GM19452 (cell line): ENCODE data around the gene SEMA4A.
"Not testable (repeated sequence)": the region's sequence is repeated elsewhere in the genome, so short reads cannot be mapped to it uniquely, and the experiment has no call there.

ENCODE experiments used
- ATAC-seq: cut with Tn5 transposase; IDR thresholded peaks from one replicate; pipeline ENCODE4 v1.9.1; 2021; ENCODE audit not compliant: unreplicated experiment

The SEMA4A gene

GRCh38 chr1:156153362-156153761 is at the start of gene SEMA4A:
SEMA4A (plus strand) TSS chr1:156153585; CDS start chr1:156154579, 994 bp downstream.
- no peak for ATAC-seq

DNA sequence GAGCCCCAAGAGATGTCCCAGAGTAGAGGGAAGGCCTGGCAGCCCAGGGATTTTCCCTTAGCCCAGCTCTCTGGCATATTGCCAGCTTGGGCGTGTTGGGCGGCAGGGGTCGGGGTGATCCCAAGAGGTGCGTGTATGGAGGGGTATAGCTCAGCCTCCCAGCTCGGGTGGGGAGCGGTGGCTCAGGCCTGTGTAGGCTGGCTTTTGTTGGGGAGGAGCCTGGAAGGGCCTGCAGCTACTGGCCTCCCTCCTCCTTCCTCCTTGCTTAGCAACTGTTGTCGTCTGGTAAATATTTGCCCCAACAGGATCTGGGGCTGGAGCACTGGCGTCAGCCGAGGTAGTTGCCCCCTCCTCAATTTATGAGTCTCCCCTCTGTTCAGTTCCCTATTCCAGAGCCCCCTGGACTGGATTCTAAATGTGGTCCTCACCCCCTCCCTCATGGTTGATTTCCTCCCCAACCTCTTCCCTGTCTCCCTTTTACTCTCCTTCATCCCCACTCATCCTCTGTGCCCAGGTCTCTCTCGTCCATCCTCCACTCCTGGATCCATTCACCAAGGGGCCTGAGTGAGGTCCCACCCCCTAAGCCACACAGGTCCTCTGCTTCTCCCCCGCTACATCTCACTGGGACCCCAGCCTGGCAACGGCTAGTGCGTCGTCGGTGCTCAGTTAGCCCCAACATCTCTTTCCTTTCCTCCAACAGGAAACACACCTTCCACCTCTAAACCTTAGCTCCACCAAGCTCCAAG is 49.1 kb upstream of the SEMA4A start:
- no peak for ATAC-seq

DNA sequence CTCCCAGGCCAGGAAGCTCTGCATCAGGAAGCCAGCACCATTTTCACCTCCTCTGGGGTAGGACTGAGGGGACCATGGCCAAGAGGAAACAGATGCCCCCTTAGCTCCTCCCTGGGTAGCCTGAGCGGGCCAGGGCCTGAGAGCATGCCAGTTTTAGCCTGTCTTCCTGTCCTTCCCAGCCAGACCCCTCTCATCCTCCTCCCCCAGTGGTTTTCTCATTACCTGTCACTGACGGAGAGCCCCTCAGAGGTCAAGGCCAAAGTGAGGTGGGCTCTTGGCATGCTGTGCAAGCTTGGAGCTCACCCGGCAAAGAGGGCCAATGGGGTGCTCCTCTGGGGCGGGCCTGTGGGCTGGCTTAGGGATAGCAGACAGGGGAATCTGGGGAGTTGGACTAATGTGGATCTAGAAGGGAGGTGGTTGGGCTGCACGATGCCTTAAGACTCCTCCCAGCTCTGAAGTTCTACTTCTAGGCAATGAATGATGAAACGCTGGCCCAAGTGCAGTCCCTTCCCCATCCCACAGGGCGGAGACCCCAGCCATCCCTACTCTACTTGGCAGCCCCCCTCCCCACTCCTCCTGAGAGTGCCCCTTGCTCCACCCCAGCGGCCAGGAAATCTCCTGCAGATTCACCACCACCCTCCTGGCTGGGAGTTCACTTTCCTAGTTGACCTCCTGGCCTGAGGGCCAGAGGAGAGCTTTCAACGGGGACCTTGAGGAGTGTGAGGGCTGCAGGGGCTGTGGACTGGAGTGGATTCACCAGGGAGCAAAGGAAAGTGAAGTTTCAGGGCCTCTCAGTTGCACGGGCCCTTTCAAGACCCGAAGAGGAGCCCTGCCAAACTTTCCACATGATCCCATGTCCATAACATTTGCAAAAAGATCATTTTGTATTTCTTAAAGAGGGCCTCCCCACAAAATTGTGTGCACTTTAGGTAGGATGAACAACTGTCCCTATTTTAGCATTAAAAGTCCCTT is 48.2 kb upstream of the SEMA4A start:
- no peak for ATAC-seq

DNA sequence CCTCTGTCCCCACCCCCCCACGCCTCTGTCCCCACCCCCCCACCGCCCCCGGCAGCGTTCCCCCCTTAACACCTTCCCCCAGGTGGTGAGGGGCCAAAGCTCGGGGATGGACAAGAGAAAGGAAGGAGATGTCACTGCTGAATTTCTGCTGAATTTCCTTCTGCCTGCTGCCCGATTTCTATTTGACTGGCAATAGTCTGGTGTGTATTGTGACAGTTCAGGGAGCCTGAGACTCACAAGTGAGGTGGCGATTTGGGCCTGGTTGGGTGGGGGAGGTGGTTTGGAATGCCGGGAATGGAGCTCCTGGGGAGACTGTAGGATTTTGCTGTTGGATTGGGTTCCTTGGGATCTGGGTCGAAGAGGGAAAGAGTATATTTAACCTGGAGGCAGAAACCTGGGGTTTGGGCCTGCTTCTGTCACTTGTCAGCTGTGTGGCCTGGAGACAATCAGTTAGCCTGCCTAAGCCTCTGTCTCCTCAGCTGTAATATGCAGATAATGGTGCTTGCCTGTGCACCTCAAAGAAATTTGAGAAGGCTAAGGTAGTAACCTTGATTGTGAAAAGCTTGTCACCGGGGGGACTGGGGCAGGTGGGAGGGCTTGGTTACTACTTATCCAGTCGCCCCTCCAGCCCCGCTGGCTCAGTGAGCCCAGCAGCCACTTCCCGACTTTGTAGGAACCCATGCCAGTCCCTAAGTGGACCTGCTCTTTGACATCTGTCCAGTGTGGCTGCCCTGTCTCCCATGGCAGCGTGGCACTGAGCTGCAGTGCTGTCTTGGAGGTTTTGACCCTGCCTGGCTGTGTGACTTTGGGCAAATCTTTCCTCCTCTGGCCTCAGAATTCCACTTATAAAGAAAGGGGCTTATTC is 46.5 kb upstream of the SEMA4A start:
- no peak for ATAC-seq

GRCh38 chr1:156108057-156108456 is 45.3 kb upstream of the SEMA4A start:
- ATAC-seq = no peak

GRCh38 chr1:156108664-156109241 is 44.6 kb upstream of the SEMA4A start:
- ATAC-seq = no peak

DNA sequence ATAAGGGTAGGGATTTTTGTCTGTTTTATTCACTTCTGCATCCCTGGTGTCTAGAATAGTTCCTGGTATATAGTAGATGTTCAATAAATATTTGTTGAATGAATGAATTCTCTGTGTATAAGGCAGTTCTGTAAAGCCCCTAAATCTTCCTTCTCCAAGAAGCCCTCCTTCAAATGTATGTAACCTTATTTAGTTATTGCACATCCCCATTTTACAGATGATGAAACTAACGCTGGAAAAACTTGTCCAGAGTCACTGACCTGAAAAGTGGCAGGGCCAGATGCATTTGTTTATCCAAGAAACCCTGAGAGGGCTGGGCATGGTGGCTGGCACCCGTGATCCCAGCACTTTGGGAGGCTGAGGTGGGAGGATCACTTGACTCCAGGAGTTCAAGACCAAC is 43.1 kb upstream of the SEMA4A start:
- no peak for ATAC-seq

DNA sequence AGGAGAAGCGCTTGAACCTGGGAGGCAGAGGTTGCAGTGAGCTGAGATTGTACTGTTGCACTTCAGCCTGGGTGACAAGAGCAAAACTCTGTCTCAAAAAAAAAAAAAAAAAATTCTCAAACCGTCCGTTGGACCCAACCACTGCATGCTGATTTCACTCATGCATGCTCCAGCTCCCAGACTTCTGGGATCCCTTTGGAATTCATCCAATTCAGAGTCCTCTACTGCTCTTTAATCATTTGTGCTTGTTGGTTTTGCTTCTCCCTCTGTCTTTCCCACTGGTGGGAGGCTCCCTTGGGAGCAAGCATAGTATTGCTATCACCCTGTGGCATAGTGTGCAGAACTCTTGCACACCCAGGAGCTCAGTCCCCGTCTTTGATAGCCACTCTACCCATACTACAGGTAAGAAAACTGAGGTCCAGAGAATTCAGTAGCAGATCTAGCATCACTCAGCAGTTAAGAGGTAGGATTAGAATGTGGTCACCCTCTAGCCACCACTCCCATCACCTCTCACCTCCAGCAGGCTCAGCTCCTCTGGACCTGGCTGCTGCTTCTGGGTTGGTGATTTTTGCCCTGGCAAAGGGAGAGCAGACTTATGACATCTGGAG is 41.9 kb upstream of the SEMA4A start:
- no peak for ATAC-seq

GRCh38 chr1:156112276-156113137 is 40.9 kb upstream of the SEMA4A start:
- ATAC-seq = no peak

DNA sequence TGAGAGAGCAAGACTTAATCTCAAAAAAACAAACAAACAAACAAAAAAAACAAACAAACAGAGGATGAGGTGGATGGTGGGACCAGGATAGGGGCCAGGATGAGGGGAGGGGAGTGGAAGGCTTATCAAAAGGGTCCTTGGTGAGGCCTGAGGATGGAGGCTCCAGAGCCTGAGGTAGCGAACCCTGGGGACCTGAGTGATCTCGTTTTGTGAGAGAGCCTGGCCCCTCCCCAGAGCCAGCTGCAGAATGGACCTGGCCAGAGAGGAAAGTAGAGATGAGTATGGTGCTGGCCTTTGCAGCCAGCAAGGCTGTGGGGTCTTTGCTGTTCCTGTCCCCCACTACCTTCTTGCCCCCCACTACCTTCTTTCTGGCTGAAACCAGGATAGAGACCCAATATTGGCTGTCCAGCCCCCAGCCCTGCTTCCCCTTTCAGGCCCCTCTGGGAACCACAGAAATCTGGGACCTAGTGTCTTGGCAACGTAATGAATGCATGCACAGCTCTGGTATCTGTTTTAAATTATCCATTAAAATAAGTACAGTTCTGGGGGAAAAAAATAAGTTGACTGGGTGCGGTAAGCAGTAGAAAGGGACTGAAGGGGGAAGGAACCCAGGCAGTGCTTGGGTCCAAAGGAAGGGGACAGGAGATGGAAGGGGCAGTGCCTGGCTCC is 40.0 kb upstream of the SEMA4A start:
- ATAC-seq = no peak

- peak; percentile 51 for ATAC-seq
These were observed 39.1 kb upstream of the SEMA4A start, which contains the start of gene LMNA for GRCh38 chr1:156114101-156114918. LMNA (plus strand) TSS chr1:156114711; CDS start chr1:156114919, 208 bp downstream.

GRCh38 chr1:156114919-156115513 is 38.4 kb upstream of the SEMA4A start:
- peak; percentile 19 for ATAC-seq

GRCh38 chr1:156115514-156116374 is 37.6 kb upstream of the SEMA4A start:
- no peak for ATAC-seq

DNA sequence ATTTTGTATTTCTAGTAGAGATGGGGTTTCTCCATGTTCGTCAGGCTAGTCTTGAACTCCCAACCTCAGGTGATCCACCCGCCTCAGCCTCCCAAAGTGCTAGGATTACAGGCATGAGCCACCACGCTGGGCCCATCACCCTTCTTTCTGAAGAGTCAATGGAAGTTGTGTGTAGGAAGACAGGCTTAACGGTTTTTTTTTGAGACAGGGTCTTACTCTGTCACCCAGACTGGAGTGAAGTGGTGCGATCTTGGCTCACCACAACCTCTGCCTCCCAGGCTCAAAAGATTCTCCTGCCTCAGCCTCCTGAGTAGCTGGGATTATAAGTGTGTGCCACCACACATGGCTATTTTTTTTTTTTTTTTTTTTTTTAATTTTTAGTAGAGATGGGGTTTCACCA is 36.7 kb upstream of the SEMA4A start:
- not testable (repeated sequence) for ATAC-seq

DNA sequence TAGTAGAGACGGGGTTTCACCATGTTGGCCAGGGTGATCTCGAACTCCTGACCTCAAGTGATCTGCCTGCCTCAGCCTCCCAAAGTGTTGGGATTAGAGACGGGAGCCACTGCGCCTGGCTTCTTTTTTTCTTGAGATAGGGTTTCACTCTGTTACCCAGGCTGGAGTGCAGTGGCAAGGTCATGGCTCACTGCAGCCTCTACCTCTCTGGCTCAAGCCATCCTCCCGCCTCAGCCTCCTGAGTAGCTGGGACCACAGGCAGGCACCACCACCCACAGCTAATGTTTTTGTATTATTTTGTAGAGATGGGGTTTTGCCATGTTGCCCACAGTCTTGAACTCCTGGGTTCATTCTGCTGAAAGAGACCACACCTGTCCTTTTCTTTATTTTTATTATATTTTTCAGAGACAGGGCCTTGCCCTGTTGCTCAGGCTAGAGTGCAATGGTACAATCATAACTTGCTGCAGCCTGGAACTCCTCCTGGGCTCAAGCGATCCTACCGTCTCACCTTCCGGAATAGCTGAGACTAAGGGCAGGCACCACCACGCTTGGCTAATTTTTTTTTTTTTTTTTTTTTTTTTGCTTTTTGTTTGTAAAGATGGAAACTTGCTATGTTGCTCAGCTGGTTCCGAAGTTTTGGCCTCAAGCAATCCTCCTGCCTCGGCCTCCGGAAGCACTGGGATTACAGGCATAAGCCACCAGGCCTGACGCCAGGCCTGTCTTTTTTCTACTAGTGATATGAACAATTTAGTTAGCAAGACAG is 35.8 kb upstream of the SEMA4A start:
- ATAC-seq = no peak
